ENCODE results near the gene PIEZO1. TPM values are rescaled to one million over a fixed set of nuclear protein-coding genes. Genes with fewer than 3 reads are reported as not detected.

Gene PIEZO1
- total RNA-seq, 1 experiment from 2014 or later: 71.1 TPM

DNA sequence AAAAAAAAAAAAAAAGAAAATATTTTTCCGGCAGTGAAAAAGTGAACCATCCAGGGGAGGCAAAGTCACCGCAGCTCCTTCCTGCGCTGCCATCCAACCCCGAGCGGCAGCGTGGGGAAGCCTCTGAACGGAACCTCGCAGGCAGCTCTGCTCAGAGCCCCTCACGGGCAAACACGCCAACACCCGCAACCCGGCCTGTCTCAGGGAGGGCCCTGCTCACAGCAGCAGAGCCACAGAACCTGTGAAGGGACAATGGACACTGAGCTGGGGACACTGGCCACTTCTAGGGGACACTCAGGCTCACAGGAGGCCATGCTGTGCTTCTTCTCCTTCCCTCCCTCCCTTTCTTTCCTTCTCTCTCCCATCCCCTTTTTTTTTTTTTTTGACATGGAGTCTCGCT, 48.1 kb upstream of the PIEZO1 start:
- H3K79me1 ChIP-seq (ENCODE audit: insufficient read depth, low read depth, low read length, poor library complexity, severe bottlenecking): no peaks in the 10 kb centered on the region
- no peak overlapping the region for H3K4me3 Mint-ChIP-seq
- H3K9me3 Mint-ChIP-seq: no peaks in the 10 kb centered on the region
- no peak overlapping the region for H3K4me2 ChIP-seq (ENCODE audit: insufficient read depth, insufficient read length, low read length)
- H3K56ac ChIP-seq (ENCODE audit: insufficient read length, low read depth, low read length): no peak overlapping the region
- no peak overlapping the region for H2BK12ac ChIP-seq (ENCODE audit: insufficient read length, low read depth, low read length)
- no peaks in the 10 kb centered on the region for H3K4me1 ChIP-seq (ENCODE audit: insufficient read depth, low read length)
- H3K18ac ChIP-seq (ENCODE audit: insufficient read length, low read depth, low read length): no peak overlapping the region
- no peak overlapping the region for H3T11ph ChIP-seq (ENCODE audit: low read length)
- H2BK120ac ChIP-seq (ENCODE audit: low read depth, low read length, poor library complexity, severe bottlenecking): no peak overlapping the region
- no peak overlapping the region for H3K27ac ChIP-seq (ENCODE audit: insufficient read length, low read depth, low read length)
- H3K79me2 ChIP-seq (ENCODE audit: insufficient read depth, low read length): no peaks in the 10 kb centered on the region
- H3K14ac ChIP-seq (ENCODE audit: insufficient read depth, low read length): no peak overlapping the region
- H4K91ac ChIP-seq (ENCODE audit: insufficient read length, low read depth, low read length): no peak overlapping the region
- no peak for DNase-seq
- H2AFZ ChIP-seq (ENCODE audit: low read length): no peak overlapping the region
- no peaks in the 10 kb centered on the region for H3K27me3 Mint-ChIP-seq (ENCODE audit: low read depth)
- no peak overlapping the region for H2AK5ac ChIP-seq (ENCODE audit: insufficient read length, low read length)
- H2BK15ac ChIP-seq (ENCODE audit: low read depth, low read length): no peak overlapping the region
- no peak overlapping the region for H3K23ac ChIP-seq (ENCODE audit: insufficient read length, low read depth, low read length)
- H3K23me2 ChIP-seq (ENCODE audit: insufficient read length, low read depth, low read length, poor library complexity, severe bottlenecking): no peaks in the 10 kb centered on the region
- H3K9me3 ChIP-seq (ENCODE audit: control insufficient read depth, low read depth, low read length): no peaks in the 10 kb centered on the region
- no peak overlapping the region for H3K4ac ChIP-seq (ENCODE audit: low read depth, low read length)
- H3K36me3 Mint-ChIP-seq (ENCODE audit: insufficient read depth in 1 of 3, low read depth in 3 of 3): peaks cover 0 to 6% (median 3%) of the 10 kb centered on the region in 3 experiments; a peak in 3 of 7 replicates
- H4K20me1 ChIP-seq (ENCODE audit: control insufficient read depth, insufficient read depth, insufficient read length): no peaks in the 10 kb centered on the region
- no peak overlapping the region for H3K27ac Mint-ChIP-seq
- H2BK5ac ChIP-seq (ENCODE audit: insufficient read length, low read length): no peak overlapping the region
- TF ChIP-seq, protein P1, sequence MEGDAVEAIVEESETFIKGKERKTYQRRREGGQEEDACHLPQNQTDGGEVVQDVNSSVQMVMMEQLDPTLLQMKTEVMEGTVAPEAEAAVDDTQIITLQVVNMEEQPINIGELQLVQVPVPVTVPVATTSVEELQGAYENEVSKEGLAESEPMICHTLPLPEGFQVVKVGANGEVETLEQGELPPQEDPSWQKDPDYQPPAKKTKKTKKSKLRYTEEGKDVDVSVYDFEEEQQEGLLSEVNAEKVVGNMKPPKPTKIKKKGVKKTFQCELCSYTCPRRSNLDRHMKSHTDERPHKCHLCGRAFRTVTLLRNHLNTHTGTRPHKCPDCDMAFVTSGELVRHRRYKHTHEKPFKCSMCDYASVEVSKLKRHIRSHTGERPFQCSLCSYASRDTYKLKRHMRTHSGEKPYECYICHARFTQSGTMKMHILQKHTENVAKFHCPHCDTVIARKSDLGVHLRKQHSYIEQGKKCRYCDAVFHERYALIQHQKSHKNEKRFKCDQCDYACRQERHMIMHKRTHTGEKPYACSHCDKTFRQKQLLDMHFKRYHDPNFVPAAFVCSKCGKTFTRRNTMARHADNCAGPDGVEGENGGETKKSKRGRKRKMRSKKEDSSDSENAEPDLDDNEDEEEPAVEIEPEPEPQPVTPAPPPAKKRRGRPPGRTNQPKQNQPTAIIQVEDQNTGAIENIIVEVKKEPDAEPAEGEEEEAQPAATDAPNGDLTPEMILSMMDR (conservative IDR thresholded peaks at IDR 0.05): no peak
- no CpG with 5 or more reads among the region's 13 CpGs for WGBS (ENCODE audit: extremely low coverage, insufficient read length, low lambda C conversion rate)
- H2BK20ac ChIP-seq (ENCODE audit: low read depth, low read length, poor library complexity, severe bottlenecking): no peak overlapping the region
- no peaks in the 10 kb centered on the region for H3K27me3 ChIP-seq (ENCODE audit: insufficient read depth, low read length)
- H4K5ac ChIP-seq (ENCODE audit: insufficient read length, low read depth, low read length): no peak overlapping the region
- no peak overlapping the region for H3K9ac ChIP-seq (ENCODE audit: extremely low read depth, insufficient read length, low read length)
- no peaks in the 10 kb centered on the region for H3K4me1 Mint-ChIP-seq
- H4K8ac ChIP-seq (replicated peaks; ENCODE audit: insufficient read length, low read depth, low read length): no peak overlapping the region
